Mesothelial cell of epicardium (in vitro differentiated cells): Measurements from ENCODE around the gene POLR3H. TPM values are rescaled to one million over a fixed set of nuclear protein-coding genes. Genes with fewer than 3 reads are reported as not detected.
"Not testable (repeated sequence)": the region's sequence is repeated elsewhere in the genome, so short reads cannot be mapped to it uniquely, and the experiment has no call there.

Source experiments
- DNase-seq, 2 experiments: peaks; one replicate each; pipeline ENCODE4 v3.0.0; 2021; ENCODE audit warnings: low spot score in 2 of 2; ENCODE audit not compliant: unreplicated experiment in 2 of 2
- H3K27ac Mint-ChIP-seq: 2 replicates; pipeline ENCODE4 v1.8.0; 2021; ENCODE audit warnings: mixed read lengths
- H3K27me3 Mint-ChIP-seq: 2 replicates; pipeline ENCODE4 v1.8.0; 2021; ENCODE audit warnings: low read depth, mixed read lengths
- H3K36me3 Mint-ChIP-seq: 2 replicates; pipeline ENCODE4 v1.8.0; 2021; ENCODE audit warnings: mixed read lengths
- H3K4me1 Mint-ChIP-seq: 2 replicates; pipeline ENCODE4 v1.8.0; 2021; ENCODE audit warnings: mixed read lengths
- H3K4me3 Mint-ChIP-seq: 2 replicates; pipeline ENCODE4 v1.8.0; 2021; ENCODE audit warnings: mild to moderate bottlenecking, moderate library complexity, mixed read lengths
- H3K9me3 Mint-ChIP-seq: 2 replicates; pipeline ENCODE4 v1.8.0; 2021; ENCODE audit warnings: mixed read lengths
- CTCF ChIP-seq: fragments of 200-600 bp; sonication (generic); IDR thresholded peaks from one replicate; pipeline ENCODE4 v1.5.0; 2021; ENCODE audit warnings: antibody characterized with exemption; ENCODE audit not compliant: unreplicated experiment
- total RNA-seq: library from RNA; stranded (reverse); gene quantifications from 3 replicates; pipeline ENCODE4 v1.2.1, GENCODE V29; 2021

The POLR3H gene
- total RNA-seq, 1 donor from 2014 or later = 47.4 TPM

GRCh38 chr22:41563051-41563711 lies 18.9 kb upstream of the POLR3H start:
- Mint-ChIP-seq H3K9me3 (no peaks in the 10 kb centered on the region), H3K36me3 (no peaks in the 10 kb centered on the region), H3K27me3 (no peaks in the 10 kb centered on the region), H3K4me1 (peaks cover 36% of the 10 kb centered on the region), H3K4me3 (peak overlapping the region; percentile 81), H3K27ac (peak overlapping the region; percentile 34)
- no peak for TF ChIP-seq CTCF
- no peak for DNase-seq

- Mint-ChIP-seq H3K4me3 (peak overlapping the region; percentile 81), H3K9me3 (no peaks in the 10 kb centered on the region), H3K4me1 (peaks cover 42% of the 10 kb centered on the region), H3K27me3 (no peaks in the 10 kb centered on the region), H3K36me3 (no peaks in the 10 kb centered on the region), H3K27ac (no peak overlapping the region)
- TF ChIP-seq CTCF = no peak
- DNase-seq = no peak
Measured at GRCh38 chr22:41562461-41562860, 18.2 kb upstream of the POLR3H start.

GRCh38 chr22:41561788-41562187 lies 17.5 kb upstream of the POLR3H start:
- Mint-ChIP-seq H3K36me3 (no peaks in the 10 kb centered on the region), H3K9me3 (no peaks in the 10 kb centered on the region), H3K4me1 (peaks cover 46% of the 10 kb centered on the region), H3K4me3 (peak overlapping the region; percentile 81), H3K27ac (peak overlapping the region; percentile 95), H3K27me3 (no peaks in the 10 kb centered on the region)
- no peak for TF ChIP-seq CTCF
- no peak for DNase-seq

GRCh38 chr22:41561335-41561734 lies 17.1 kb upstream of the POLR3H start:
- Mint-ChIP-seq H3K27me3 (no peaks in the 10 kb centered on the region), H3K4me3 (peak overlapping the region; percentile 81), H3K4me1 (peaks cover 51% of the 10 kb centered on the region), H3K36me3 (no peaks in the 10 kb centered on the region), H3K9me3 (no peaks in the 10 kb centered on the region), H3K27ac (peak overlapping the region; percentile 95)
- no peak for TF ChIP-seq CTCF
- peak in 1 of 2 experiments; percentile 51 for DNase-seq

GRCh38 chr22:41560095-41560471 lies 15.8 kb upstream of the POLR3H start:
- H3K27ac Mint-ChIP-seq = peak overlapping the region; percentile 95
- TF ChIP-seq CTCF = no peak
- peaks cover 62% of the 10 kb centered on the region for H3K4me1 Mint-ChIP-seq
- no peaks in the 10 kb centered on the region for H3K9me3 Mint-ChIP-seq
- H3K36me3 Mint-ChIP-seq = no peaks in the 10 kb centered on the region
- H3K27me3 Mint-ChIP-seq = no peaks in the 10 kb centered on the region
- DNase-seq = no peak
- H3K4me3 Mint-ChIP-seq = peak overlapping the region; percentile 81

GRCh38 chr22:41558241-41558630 lies 14.0 kb upstream of the POLR3H start:
- H3K27me3 Mint-ChIP-seq, H3K4me3 Mint-ChIP-seq, H3K27ac Mint-ChIP-seq, DNase-seq, H3K36me3 Mint-ChIP-seq, H3K9me3 Mint-ChIP-seq: not testable (repeated sequence)
- H3K4me1 Mint-ChIP-seq = peaks cover 68% of the 10 kb centered on the region
